GM03348 (cell line): Measurements from ENCODE around the gene DEPDC1.
"Not testable (repeated sequence)": the region's sequence is repeated elsewhere in the genome, so short reads cannot be mapped to it uniquely, and the experiment has no call there.

Experiments used
- DNase-seq: peaks from one replicate; pipeline ENCODE4 v3.0.0; 2012; ENCODE audit warnings: low spot score

DEPDC1 gene

DNA sequence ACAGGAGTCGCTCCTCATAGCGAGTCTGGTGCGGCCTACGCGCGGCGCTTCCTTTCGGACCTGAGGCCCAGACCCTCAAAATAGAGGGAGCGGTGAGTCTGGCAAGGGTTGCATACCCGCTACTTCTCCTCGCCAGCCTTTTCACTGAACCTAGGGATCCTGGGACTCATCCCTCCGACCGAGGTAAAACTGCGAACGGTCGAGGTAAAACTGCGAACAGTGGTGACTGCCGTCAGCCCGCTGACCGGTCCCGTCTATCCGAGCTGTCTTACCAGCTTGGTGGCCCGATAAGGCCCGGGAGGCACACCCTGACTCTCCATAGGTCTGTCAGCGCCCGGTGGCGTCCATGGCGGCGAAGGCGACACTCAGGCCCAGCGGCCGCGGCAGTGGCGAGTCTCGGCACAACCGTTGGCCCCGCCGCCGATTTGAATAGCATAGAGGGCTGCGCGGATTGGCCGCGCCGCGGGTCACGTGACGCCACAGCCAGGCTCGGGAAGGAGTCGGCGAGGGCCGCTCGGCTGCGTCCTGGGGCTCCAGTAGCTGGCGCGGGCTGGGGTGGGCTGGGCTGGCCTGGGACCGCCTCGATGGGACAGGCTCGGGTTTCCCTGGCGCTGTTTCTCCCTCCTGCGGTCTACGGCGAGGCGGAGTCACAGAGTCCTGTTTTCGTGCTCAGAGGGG, at the start of gene DEPDC1:
Gene DEPDC1, minus strand, starts transcription at position 403 of the 678 bp plus-strand sequence. Its CDS starts 83 bp downstream, at position 320.
- DNase-seq, result peak; percentile 98

- DNase-seq, result no peak
Measured at GRCh38 chr1:68544651-68545050, 47.8 kb upstream of the DEPDC1 start.

DNA sequence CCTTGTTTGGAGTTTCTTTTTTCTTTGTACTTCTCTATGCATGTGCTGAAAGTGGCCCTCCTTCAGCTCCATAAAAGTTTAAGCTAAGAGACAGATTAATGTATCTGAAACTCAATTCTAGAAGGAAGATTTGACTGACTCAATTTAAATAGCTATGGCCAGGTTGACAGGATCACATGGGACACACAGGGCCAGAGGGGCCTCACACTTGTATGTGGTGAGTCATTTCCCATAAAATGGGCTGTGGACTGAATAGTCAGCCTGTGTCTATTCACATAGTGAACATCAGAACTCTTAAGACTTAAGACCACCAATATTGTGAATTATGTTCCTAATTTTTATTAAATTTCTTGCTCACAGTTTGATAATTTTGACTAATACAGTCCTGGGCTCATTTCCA, 45.7 kb upstream of the DEPDC1 start:
- no peak for DNase-seq

- DNase-seq, result no peak
Measured at GRCh38 chr1:68538941-68539340, 42.1 kb upstream of the DEPDC1 start.

GRCh38 chr1:68528243-68528642, 31.4 kb upstream of the DEPDC1 start:
- no peak for DNase-seq

DNA sequence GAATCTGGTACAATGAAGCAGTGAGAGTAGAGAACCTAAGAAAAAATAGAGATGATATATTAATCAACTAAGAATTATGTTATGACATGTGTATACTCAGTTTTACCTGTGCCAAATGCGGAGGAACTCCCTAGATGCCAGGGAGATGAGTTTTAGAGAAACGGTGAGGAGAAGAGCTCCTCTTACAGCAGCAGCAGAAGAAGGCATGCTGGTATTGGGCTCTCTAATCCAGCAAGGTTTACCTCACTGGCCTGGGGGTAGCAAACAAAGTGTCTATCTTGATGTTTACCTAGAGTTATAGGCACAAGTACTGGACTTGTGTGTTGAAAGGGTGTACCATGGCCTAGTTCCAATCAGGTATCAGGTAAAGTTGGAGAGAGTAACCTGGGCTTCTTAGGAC, 28.9 kb upstream of the DEPDC1 start:
- DNase-seq, result no peak

- no peak for DNase-seq
Measured at GRCh38 chr1:68521286-68521685, 24.4 kb upstream of the DEPDC1 start.

DNA sequence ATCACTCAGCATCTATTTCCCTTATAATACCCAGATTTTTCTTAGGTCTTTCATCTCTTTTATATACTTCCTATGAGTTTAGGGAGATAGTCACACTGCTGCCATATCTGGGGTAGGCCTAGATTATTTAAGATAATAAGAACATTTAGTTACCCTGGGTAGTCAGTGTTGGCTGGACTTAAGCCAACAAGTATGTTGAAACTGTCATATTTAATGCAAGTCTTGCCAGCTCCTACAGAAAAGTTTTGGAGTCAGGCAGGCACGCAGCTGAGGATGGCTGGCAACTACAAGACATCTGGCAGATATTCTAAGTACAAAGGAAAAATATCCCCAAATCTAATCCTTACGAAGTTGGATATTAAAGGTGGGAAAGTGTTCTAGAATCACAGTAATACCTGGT, 19.2 kb upstream of the DEPDC1 start:
- DNase-seq, result no peak

DNA sequence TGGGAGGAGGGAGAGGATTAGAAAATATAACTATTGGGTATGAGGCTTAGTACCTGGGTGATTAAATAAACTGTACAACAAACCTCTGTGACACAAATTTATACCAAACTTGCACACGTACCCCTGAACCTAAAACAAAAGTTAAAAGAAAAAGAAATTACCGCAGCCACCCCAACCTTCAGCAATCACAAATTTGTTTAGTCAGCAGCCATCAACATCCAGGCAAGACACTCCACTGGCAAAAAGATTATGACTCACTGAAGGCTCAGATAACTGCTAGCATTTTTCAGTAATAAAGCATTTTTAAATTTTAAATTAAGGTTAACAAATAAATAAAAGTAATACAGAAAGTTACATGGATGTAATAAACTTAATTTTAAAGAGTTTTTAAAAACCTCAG, 14.4 kb upstream of the DEPDC1 start:
- DNase-seq, result no peak

GRCh38 chr1:68506386-68506785, 9.5 kb upstream of the DEPDC1 start:
- DNase-seq, result no peak

DNA sequence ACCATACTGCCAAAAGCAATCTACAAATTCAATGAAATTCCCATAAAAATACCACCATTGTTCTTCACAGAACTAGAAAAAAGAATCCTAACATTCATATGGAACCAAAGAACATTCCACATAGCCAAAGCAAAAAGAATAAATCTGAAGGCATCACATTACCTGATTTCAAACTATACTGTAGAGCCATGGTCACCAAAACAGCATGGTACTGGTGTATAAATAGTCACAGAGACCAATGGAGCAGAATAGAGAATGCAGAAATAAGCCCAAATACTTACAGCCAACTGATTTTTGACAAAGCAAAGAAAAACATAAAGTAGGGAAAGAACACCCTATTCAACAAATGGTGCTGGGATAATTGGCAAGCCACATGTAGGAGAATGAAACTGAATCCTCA, 6.2 kb upstream of the DEPDC1 start:
- DNase-seq, result no peak

GRCh38 chr1:68497358-68497698, 446 bp upstream of the DEPDC1 start:
- DNase-seq, result no peak

DNA sequence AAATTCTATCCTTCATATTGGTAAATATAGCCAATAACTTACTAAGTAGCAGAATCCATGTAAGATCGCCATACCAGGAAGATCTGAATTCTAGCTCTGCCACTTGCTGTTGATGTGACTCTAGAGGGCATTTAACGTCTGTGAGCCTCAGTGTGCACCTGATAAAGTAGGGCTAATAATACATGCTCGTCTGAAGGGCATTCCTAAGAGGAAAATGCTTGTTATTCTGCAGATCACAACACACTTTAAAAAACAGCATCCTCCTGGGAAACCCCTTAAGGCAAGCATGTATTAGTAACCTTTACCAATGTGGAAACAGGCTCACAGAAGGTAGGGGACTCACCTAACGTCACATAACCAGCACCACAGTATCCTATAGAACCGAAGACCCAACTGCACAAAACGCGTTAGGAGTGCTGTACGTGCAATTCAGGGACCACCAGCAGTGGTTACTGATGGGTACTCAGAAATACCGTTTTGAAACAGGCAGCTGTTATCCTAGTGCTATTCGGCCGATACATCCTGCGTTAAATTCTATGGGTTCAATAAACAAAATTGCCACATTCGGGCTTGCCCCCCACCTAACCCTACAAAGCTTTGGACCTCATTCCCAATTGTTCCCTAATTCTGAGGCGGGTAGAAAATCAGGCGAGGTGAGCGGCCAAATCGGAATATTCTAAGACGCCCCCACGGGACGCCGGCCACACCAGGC, 758 bp downstream of the DEPDC1 start:
- no peak for DNase-seq

- no peak for DNase-seq
Measured at GRCh38 chr1:68495532-68495931, 1.4 kb downstream of the DEPDC1 start.

- DNase-seq, result no peak
Measured at GRCh38 chr1:68493193-68493592, 3.7 kb downstream of the DEPDC1 start.

- not testable (repeated sequence) for DNase-seq
Measured at GRCh38 chr1:68492255-68492654, 4.6 kb downstream of the DEPDC1 start.

- DNase-seq, result no peak
Measured at GRCh38 chr1:68490046-68490651, 6.7 kb downstream of the DEPDC1 start.

DNA sequence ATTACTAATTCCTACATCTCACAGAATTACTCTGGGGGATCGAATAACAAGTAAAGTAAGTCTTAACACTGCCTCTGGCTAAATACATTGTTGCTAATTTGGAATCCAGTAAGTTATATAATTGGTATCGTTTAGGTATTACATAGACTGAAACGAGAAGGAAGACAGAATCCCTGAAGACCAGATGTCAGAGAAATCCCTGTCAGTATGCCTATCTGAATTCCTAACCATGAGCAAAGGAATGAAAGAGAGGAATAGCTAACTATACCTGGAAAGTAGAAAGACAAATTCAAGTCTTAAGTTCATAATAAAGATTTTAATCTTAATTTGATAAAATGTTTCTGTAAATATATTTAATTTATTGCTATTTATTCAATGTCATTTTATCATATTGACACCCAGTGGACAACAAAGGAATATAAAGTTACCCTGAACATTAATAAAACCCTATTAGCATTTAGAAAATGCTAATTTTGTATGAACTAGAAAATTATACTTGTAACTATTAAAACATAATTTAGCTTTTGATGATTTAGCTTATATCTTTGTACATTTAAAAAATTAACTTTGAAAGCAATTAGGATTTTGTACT, 11.4 kb downstream of the DEPDC1 start:
- no peak for DNase-seq

DNA sequence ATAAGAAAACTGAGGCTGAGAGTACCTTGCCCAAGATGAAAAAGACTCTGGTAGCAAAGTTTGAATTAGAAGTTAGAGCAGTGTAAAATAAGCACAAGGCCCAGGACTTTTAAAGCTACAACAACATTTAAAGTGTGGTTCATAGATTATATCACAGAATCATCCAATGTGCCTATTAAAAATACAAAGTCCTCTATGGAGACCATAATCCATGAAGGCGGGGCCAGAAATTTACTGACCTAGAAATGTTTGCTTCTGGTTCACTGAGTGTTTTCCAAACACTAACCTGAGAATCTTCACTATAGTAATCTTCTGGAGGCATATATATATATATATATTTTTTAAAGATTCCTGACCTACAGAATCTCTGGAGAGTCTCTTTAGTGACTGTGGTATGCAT, 12.3 kb downstream of the DEPDC1 start:
- DNase-seq, result no peak

DNA sequence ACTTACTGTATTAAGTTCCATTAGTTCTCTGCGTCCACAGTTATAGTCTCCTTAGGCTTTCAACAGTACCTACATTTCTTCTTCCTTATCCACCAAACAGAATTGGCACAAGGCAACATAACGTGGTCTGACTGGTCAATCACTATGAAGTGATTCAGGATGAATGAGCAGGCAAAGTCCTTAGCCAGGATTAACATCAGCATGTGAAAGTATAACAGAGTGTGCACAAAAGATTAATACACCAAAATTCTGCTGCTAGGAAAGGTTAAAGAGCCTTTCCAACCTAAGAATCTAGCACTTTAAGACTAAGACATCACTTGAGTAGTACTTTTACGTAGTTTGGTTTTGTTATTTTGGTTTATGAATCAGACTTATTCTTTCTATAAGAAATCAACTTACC, 15.8 kb downstream of the DEPDC1 start:
- DNase-seq, result no peak

DNA sequence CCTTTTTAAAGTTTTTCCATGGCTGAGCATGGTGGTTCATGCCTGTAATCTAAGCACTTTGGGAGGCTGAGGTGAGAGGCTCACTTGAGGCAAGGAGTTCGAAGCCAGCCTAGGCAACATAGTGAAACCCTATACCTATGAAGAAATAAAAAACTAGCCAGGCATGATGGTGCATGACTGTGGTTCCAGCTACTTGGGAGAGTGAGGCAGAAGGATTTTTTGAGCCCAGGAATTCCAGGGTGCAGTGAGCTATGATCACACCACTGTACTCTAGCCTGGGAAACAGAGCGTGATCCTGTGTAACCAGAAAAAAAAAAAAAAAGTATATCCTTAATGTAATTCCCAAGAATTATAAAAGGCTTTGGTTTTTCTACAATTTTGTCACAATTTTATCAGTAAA, 17.4 kb downstream of the DEPDC1 start:
- DNase-seq, result no peak

DNA sequence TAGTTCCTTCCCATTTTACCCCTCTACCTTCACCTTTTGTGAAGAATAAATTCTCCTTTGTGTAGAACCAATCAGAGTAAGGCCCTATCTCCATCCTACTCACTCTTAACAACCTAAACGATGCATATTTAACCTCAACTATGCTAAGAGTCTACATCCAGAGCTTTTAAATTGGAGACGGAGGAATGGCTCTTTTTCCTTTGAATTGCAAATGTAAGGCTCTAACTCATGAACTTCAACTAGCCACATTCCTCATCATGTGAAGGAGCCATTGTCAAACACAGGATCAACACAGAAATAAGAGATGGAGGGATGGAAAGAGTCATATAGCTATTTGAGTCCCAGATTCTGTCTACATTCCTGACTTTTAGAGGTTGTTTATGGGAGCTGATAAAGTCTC, 18.2 kb downstream of the DEPDC1 start:
- DNase-seq, result no peak

GRCh38 chr1:68476626-68477025, 20.3 kb downstream of the DEPDC1 start:
- DNase-seq, result not testable (repeated sequence)
